ENCODE measurements around the gene RSPH4A. TPM values are rescaled to one million over a fixed set of nuclear protein-coding genes. Genes with fewer than 3 reads are reported as not detected.

The RSPH4A gene
- total RNA-seq, 4 donors from 2014 or later: 0.51 to 15.9 (median 5.4) TPM

- no peak for DNase-seq
- TF ChIP-seq CTCF (IDR thresholded peaks at IDR 0.05) (no peak), POLR2A (IDR thresholded peaks at IDR 0.05) (no peak)
- H3K4me1 ChIP-seq: no peaks in the 10 kb centered on the region
Measured at GRCh38 chr6:116629563-116629981, 13.3 kb downstream of the RSPH4A start.

GRCh38 chr6:116631379-116631990, 15.2 kb downstream of the RSPH4A start:
- H3K36me3 ChIP-seq: no peaks in the 10 kb centered on the region
- no peaks in the 10 kb centered on the region for H3K9me3 ChIP-seq
- no peak for DNase-seq
- no peak overlapping the region for H3K27ac ChIP-seq
- H3K27me3 ChIP-seq: no peaks in the 10 kb centered on the region
- no peaks in the 10 kb centered on the region for H3K4me1 ChIP-seq
- intact Hi-C loops (cut with DNase I; ENCODE audit: low total_unique reads): no loop called here
- TF ChIP-seq POLR2A (IDR thresholded peaks at IDR 0.05) (no peak), CTCF (IDR thresholded peaks at IDR 0.05) (no peak)
- no peak overlapping the region for H3K4me3 ChIP-seq

More at GRCh38 chr6:116629563-116629981, 13.3 kb downstream of the RSPH4A start:
- Histone ChIP-seq H3K36me3 (no peaks in the 10 kb centered on the region), H3K27ac (no peak overlapping the region), H3K27me3 (no peaks in the 10 kb centered on the region), H3K4me3 (no peak overlapping the region), H3K9me3 (no peaks in the 10 kb centered on the region)
- intact Hi-C loops (cut with DNase I; ENCODE audit: low total_unique reads): no loop called here

DNA sequence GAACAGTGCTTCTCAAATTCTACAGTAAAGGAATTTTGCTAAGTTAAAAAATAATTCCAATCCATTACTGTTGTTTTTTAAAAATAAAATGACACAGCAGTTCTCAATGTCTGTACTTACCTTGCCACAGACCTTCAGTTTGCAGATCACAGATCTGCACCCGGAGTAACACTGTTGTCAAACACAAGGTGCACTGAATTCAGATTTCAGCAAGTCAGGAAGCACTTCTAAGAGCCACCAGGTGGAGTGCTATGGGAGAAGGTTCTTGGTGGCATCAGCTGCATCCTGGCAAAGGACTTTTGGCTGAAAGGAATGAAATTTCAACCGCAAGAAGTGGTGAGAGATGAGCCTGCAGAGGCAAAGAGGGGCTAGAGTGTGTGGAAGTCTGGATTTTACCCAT, 17.4 kb downstream of the RSPH4A start:
- no peaks in the 10 kb centered on the region for H3K4me1 ChIP-seq
- DNase-seq: no peak
- TF ChIP-seq POLR2A (IDR thresholded peaks at IDR 0.05): no peak
- no peak for TF ChIP-seq CTCF (IDR thresholded peaks at IDR 0.05)
- no peaks in the 10 kb centered on the region for H3K27me3 ChIP-seq
- H3K27ac ChIP-seq: no peak overlapping the region
- no peaks in the 10 kb centered on the region for H3K36me3 ChIP-seq
- intact Hi-C loops (cut with DNase I; ENCODE audit: low total_unique reads): no loop called here
- H3K9me3 ChIP-seq: no peaks in the 10 kb centered on the region
- H3K4me3 ChIP-seq: no peak overlapping the region

GRCh38 chr6:116648156-116648555, 31.9 kb downstream of the RSPH4A start:
- no peak for DNase-seq
- H3K27ac ChIP-seq: no peak overlapping the region

GRCh38 chr6:116649129-116649528, 32.9 kb downstream of the RSPH4A start:
- intact Hi-C loops (cut with DNase I; ENCODE audit: low total_unique reads): no loop called here
- Histone ChIP-seq H3K4me3 (no peak overlapping the region), H3K27me3 (no peaks in the 10 kb centered on the region), H3K27ac (no peak overlapping the region), H3K4me1 (no peaks in the 10 kb centered on the region), H3K36me3 (no peaks in the 10 kb centered on the region), H3K9me3 (no peaks in the 10 kb centered on the region)
- no peak for DNase-seq
- no peak for TF ChIP-seq POLR2A (IDR thresholded peaks at IDR 0.05)
- TF ChIP-seq CTCF (IDR thresholded peaks at IDR 0.05): no peak

More at GRCh38 chr6:116648156-116648555, 31.9 kb downstream of the RSPH4A start:
- Histone ChIP-seq H3K36me3 (no peaks in the 10 kb centered on the region), H3K27me3 (no peaks in the 10 kb centered on the region), H3K9me3 (no peaks in the 10 kb centered on the region), H3K4me1 (no peaks in the 10 kb centered on the region), H3K4me3 (no peak overlapping the region)
- TF ChIP-seq CTCF (IDR thresholded peaks at IDR 0.05): no peak
- intact Hi-C loops (cut with DNase I; ENCODE audit: low total_unique reads): no loop called here
